ENCODE results near the gene NLRC3. TPM values are rescaled to one million over a fixed set of nuclear protein-coding genes. Genes with fewer than 3 reads are reported as not detected.
A peak's percentile ranks its signal among the peaks of the same experiment; 100 is the strongest.

NLRC3 gene
- total RNA-seq, 2 experiments from 2014 or later, result 80.7 to 98.7 TPM

DNA sequence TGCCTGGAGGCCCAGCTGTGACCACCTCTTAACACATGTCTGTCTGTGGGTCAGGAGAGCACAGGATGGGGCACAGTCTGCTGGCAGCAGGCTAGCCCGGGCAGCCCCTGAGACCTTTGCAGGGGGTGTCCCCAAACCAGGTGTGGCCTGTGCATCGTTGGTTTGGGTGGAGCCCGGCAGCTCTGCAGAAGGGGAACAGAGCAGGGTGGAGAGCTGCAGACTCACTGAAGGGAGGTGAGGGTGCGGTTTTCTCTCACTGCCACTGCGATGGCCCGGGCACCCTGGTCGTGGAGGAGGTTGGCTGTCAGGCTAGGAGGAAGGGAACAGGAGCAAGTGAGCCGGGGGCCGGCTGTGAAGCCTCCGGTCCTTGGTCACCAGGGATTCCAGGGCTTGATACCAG, 28.8 kb downstream of the NLRC3 start:
- peaks cover 2% of the 10 kb centered on the region for H3K4me1 Mint-ChIP-seq
- no peaks in the 10 kb centered on the region for H3K27me3 Mint-ChIP-seq
- ChIA-PET CTCF (no interaction called here), POLR2A (no interaction called here)
- no peak overlapping the region for H3K4me3 Mint-ChIP-seq
- H3K36me3 Mint-ChIP-seq (ENCODE audit: low read depth), result peaks cover 77% of the 10 kb centered on the region
- no peaks in the 10 kb centered on the region for H3K9me3 Mint-ChIP-seq
- H3K27ac Mint-ChIP-seq, result no peak overlapping the region
- no peak for DNase-seq

GRCh38 chr16:3546986-3547682, 30.1 kb downstream of the NLRC3 start:
- DNase-seq, result no peak
- Mint-ChIP-seq H3K27ac (no peak overlapping the region), H3K4me1 (peaks cover 2% of the 10 kb centered on the region), H3K36me3 (ENCODE audit: low read depth) (peaks cover 71% of the 10 kb centered on the region), H3K27me3 (no peaks in the 10 kb centered on the region), H3K4me3 (no peak overlapping the region), H3K9me3 (no peaks in the 10 kb centered on the region)
- ChIA-PET CTCF (interaction anchor here (1.5 kb wide), 1 partner anchor 10 kb away, joined by 5 read pairs; no protein-coding TSS in a partner anchor), POLR2A (no interaction called here)

DNA sequence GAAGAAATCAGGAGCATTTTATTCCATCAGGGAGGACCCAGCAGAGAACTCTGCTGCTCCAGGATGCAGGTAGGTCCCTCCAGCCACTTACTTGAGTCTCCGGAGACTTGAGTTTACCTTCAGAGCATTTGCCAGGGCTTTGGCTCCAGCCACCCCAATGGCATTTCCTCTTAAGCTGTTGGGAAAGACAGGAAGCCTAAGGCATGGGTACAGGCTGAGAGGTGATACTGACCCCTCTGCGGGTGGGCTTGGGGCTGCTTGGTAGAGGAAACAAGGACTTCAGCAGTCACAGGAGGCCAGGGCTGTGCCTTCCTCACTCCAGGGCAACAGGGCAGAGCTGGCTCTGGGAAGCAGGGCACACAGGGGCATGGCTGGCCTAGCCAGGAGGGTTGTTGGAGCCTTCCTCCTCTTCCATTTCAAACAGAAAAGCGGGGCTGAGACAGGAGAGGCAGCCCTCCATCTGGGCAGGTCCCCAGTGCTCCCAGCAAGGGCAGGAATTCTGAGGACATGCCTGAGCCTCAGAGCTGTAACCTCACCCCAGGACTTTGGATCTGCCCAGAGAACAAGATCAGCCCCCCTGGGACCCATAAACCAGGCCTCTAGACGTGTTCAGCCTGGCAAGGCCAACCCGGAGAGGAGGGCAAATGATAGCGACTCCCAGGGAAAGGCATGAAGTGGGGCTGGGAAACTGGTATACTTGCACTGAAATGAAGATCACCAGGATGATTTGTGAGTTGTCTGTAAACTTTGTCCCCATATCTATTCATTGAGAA, 34.4 kb downstream of the NLRC3 start:
- H3K4me3 Mint-ChIP-seq, result no peak overlapping the region
- H3K27me3 Mint-ChIP-seq, result no peaks in the 10 kb centered on the region
- H3K27ac Mint-ChIP-seq, result no peak overlapping the region
- H3K4me1 Mint-ChIP-seq, result no peaks in the 10 kb centered on the region
- H3K36me3 Mint-ChIP-seq (ENCODE audit: low read depth), result peaks cover 63% of the 10 kb centered on the region
- ChIA-PET POLR2A (no interaction called here), CTCF (interaction anchor here (0.5 kb wide), 1 partner anchor 212 kb away, joined by 3 read pairs; no protein-coding TSS in a partner anchor)
- DNase-seq, result no peak
- H3K9me3 Mint-ChIP-seq, result no peaks in the 10 kb centered on the region

DNA sequence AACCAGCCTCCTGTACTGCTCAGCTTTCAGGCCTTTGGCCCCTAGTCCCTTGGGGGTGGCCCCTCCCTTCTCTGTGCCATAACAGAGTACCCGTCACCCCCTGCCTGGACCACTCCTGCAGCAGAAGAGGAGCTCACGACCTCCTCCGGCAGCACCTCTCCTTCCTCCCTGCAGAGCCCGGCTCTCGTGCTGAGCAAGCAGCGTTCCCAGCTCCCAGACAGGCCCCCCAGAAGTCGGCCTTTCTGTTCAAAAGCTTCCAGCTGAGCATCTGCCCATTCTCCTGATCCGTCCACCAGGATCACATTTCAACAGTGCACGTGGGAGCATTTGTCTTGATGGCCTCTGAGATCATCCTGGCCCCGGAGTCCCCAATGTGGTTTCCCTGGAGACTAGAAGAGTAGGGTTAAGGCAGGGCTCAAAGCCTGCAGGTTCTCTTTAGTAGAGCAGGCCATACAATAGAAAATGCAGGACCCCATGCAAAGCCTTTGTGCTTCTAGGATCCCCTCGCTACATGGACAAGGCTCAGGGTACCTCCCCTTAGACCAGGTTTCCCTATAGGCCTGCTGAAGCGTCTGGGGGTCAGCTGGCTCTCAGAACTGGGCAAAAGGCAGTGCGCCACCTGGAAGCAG, 35.6 kb downstream of the NLRC3 start:
- no peaks in the 10 kb centered on the region for H3K9me3 Mint-ChIP-seq
- POLR2A ChIA-PET, result no interaction called here
- H3K27ac Mint-ChIP-seq, result no peak overlapping the region
- H3K4me1 Mint-ChIP-seq, result no peaks in the 10 kb centered on the region
- H3K4me3 Mint-ChIP-seq, result no peak overlapping the region
- H3K36me3 Mint-ChIP-seq (ENCODE audit: low read depth), result peaks cover 60% of the 10 kb centered on the region
- H3K27me3 Mint-ChIP-seq, result no peaks in the 10 kb centered on the region
- CTCF ChIA-PET, result interaction anchor here (0.6 to 2.1 kb wide), 3 partner anchors 11 to 362 kb away, joined by 3 to 5 read pairs (median 4); no protein-coding TSS in a partner anchor
- DNase-seq, result no peak

- no peak overlapping the region for H3K27ac Mint-ChIP-seq
- H3K27me3 Mint-ChIP-seq, result no peaks in the 10 kb centered on the region
- H3K4me3 Mint-ChIP-seq, result no peak overlapping the region
- DNase-seq, result no peak
- POLR2A ChIA-PET, result no interaction called here
- H3K4me1 Mint-ChIP-seq, result peaks cover 2% of the 10 kb centered on the region
- CTCF ChIA-PET, result no interaction called here
- no peaks in the 10 kb centered on the region for H3K9me3 Mint-ChIP-seq
- H3K36me3 Mint-ChIP-seq (ENCODE audit: low read depth), result peaks cover 61% of the 10 kb centered on the region
Measured at GRCh38 chr16:3538222-3538621, 39.0 kb downstream of the NLRC3 start.

GRCh38 chr16:3536851-3537250, 40.4 kb downstream of the NLRC3 start:
- H3K36me3 Mint-ChIP-seq (ENCODE audit: low read depth), result peaks cover 63% of the 10 kb centered on the region
- no peak overlapping the region for H3K4me3 Mint-ChIP-seq
- CTCF ChIA-PET, result interaction anchor here (0.9 to 1.7 kb wide), 4 partner anchors 9 to 28 kb away, joined by 3 to 5 read pairs (median 4); no protein-coding TSS in a partner anchor

GRCh38 chr16:3536271-3536731, 40.9 kb downstream of the NLRC3 start:
- no peak for DNase-seq
- Mint-ChIP-seq H3K27ac (peak overlapping the region; percentile 62), H3K4me1 (peaks cover 2% of the 10 kb centered on the region), H3K4me3 (no peak overlapping the region), H3K9me3 (no peaks in the 10 kb centered on the region), H3K36me3 (ENCODE audit: low read depth) (peaks cover 63% of the 10 kb centered on the region), H3K27me3 (no peaks in the 10 kb centered on the region)
- ChIA-PET POLR2A (no interaction called here), CTCF (interaction anchor here (1.2 to 1.7 kb wide), 2 partner anchors 8 to 11 kb away, joined by 4 to 5 read pairs; no protein-coding TSS in a partner anchor)

More at GRCh38 chr16:3536851-3537250, 40.4 kb downstream of the NLRC3 start:
- no peaks in the 10 kb centered on the region for H3K27me3 Mint-ChIP-seq
- H3K4me1 Mint-ChIP-seq, result peaks cover 2% of the 10 kb centered on the region
- H3K9me3 Mint-ChIP-seq, result no peaks in the 10 kb centered on the region
- POLR2A ChIA-PET, result no interaction called here
- no peak overlapping the region for H3K27ac Mint-ChIP-seq
- no peak for DNase-seq

GRCh38 chr16:3534126-3534525, 43.1 kb downstream of the NLRC3 start:
- ChIA-PET CTCF (no interaction called here), POLR2A (no interaction called here)
- no peak overlapping the region for H3K4me3 Mint-ChIP-seq
- no peak for DNase-seq
- peak overlapping the region; percentile 25 for H3K27ac Mint-ChIP-seq
- peaks cover 55% of the 10 kb centered on the region for H3K36me3 Mint-ChIP-seq (ENCODE audit: low read depth)
- no peaks in the 10 kb centered on the region for H3K9me3 Mint-ChIP-seq
- H3K4me1 Mint-ChIP-seq, result peaks cover 2% of the 10 kb centered on the region
- H3K27me3 Mint-ChIP-seq, result no peaks in the 10 kb centered on the region

DNA sequence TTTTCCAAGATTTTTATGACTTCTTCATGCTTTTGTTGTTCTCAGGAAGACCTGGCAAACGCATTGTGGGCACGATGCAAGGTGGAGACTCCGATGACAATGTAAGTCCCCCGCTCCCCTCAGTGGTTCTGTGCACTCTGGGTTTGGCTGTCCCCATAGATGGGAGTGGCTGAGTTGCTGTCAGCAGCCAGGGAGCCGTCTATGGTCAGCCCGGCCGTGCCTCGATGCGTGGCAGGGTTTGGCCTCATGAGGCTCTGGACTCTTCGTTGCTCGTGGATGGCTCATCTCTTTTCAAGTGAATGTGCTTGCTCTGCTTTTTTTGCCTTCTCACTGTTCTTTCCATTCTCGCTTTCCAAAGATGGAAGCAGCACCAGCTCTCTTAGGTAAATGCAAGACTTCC, 44.5 kb downstream of the NLRC3 start:
- Mint-ChIP-seq H3K9me3 (no peaks in the 10 kb centered on the region), H3K36me3 (ENCODE audit: low read depth) (peaks cover 63% of the 10 kb centered on the region), H3K4me1 (peaks cover 7% of the 10 kb centered on the region), H3K4me3 (no peak overlapping the region), H3K27ac (no peak overlapping the region), H3K27me3 (no peaks in the 10 kb centered on the region)
- DNase-seq, result no peak
- ChIA-PET CTCF (interaction anchor here (1.0 kb wide), 1 partner anchor 35 kb away, joined by 3 read pairs; no protein-coding TSS in a partner anchor), POLR2A (no interaction called here)

DNA sequence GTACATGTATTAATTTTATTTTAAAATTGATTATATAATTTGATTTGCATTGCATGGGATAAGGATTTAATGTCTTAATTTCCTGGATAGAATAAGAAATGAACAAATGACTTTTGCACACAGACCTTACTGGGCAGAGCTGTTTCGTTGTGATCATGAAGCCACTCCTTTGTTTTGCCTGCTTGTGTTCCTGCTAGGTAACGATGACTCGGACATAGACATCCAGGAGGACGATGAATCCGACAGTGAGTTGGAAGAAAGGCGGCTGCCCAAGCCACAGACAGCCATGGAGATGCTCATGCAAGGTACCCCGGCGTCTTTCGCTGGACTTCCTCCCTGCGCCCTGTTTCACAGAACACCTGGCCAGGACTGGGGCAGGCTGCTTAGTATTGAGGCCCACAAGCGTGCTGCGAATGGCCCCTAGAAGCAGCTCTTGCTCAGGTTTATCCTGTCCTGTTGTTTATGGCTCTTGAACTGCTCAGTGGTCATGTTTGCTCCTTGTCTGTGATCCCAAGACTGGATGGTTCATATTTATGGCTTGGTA, 46.8 kb downstream of the NLRC3 start:
- Mint-ChIP-seq H3K27ac (peak overlapping the region; percentile 55), H3K36me3 (ENCODE audit: low read depth) (peaks cover 58% of the 10 kb centered on the region), H3K4me1 (peaks cover 12% of the 10 kb centered on the region), H3K27me3 (no peaks in the 10 kb centered on the region), H3K9me3 (no peaks in the 10 kb centered on the region), H3K4me3 (no peak overlapping the region)
- DNase-seq, result no peak
- CTCF ChIA-PET, result interaction anchor here (1.2 kb wide), 1 partner anchor 11 kb away, joined by 5 read pairs; no protein-coding TSS in a partner anchor
- POLR2A ChIA-PET, result no interaction called here

DNA sequence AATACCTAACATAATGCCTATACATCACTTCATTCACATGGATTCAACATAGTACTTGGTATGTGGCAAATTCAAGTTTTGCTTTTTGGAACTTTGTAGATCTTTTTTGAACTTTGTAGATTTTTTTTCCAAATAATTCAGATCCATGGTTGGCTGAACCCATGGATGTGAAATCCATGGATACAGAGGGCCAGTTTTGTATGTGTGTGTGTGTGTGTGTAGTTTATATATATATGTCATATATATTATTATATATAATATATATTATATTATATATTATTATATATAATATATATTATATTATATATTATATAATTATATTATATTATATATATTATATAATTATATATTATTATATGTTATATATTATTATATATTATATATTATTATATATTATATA, 48.0 kb downstream of the NLRC3 start:
- H3K4me1 Mint-ChIP-seq, result peaks cover 13% of the 10 kb centered on the region
- CTCF ChIA-PET, result no interaction called here

GRCh38 chr16:3528406-3528805, 48.8 kb downstream of the NLRC3 start:
- CTCF ChIA-PET, result interaction anchor here (1.2 kb wide), 1 partner anchor 8 kb away, joined by 4 read pairs; no protein-coding TSS in a partner anchor
- POLR2A ChIA-PET, result no interaction called here
- peaks cover 12% of the 10 kb centered on the region for H3K4me1 Mint-ChIP-seq
- DNase-seq, result no peak
- no peaks in the 10 kb centered on the region for H3K27me3 Mint-ChIP-seq
- H3K36me3 Mint-ChIP-seq (ENCODE audit: low read depth), result peaks cover 57% of the 10 kb centered on the region
- no peak overlapping the region for H3K4me3 Mint-ChIP-seq
- no peaks in the 10 kb centered on the region for H3K9me3 Mint-ChIP-seq
- H3K27ac Mint-ChIP-seq, result no peak overlapping the region

More for the DNA sequence above, 48.0 kb downstream of the NLRC3 start:
- no peak overlapping the region for H3K4me3 Mint-ChIP-seq
- H3K27ac Mint-ChIP-seq, result peak overlapping the region; percentile 63
- no peaks in the 10 kb centered on the region for H3K9me3 Mint-ChIP-seq
- H3K36me3 Mint-ChIP-seq (ENCODE audit: low read depth), result peaks cover 59% of the 10 kb centered on the region
- DNase-seq, result no peak
- POLR2A ChIA-PET, result no interaction called here
- no peaks in the 10 kb centered on the region for H3K27me3 Mint-ChIP-seq
